ENCODE data around the gene KCTD13.

The KCTD13 gene

GRCh38 chr16:29961479-29962343 is 35.7 kb upstream of the KCTD13 start, which contains the start of gene TMEM219:
Gene TMEM219 (plus strand): TSS chr16:29962079. CDS start chr16:29963144, 1,065 bp downstream.
- Histone ChIP-seq H3K4me3 (ENCODE audit: low read depth, low read length) (peak within 1 kb of the TSS; percentile 57), H3K36me3 (ENCODE audit: control insufficient read depth in 2 of 2, insufficient read depth in 1 of 2, low read length in 2 of 2) (peaks cover 0 to 3% of the 10 kb centered on the region in 2 experiments; a peak in 1 of 3 replicates), H3K4me1 (ENCODE audit: control insufficient read depth, insufficient read depth, low read length) (0 out of 2 replicates have a peak, but pooled peaks cover 3% of the 10 kb centered on the region), H3K9me3 (ENCODE audit: control insufficient read depth, insufficient read depth, low read depth, low read length) (no peaks in the 10 kb centered on the region), H3K27ac (ENCODE audit: extremely low read depth, low read depth, low read length) (peak within 1 kb of the TSS; percentile 44; the same call in 1 of the 2 replicates)
- POLR2A ChIA-PET, result interaction anchor here (0.6 to 2.5 kb wide), 17 partner anchors 10 to 284 kb away, joined by 3 to 55 read pairs (median 6); partner anchors contain the start of genes ALDOA, CDIPT, HIRIP3 and INO80E
- CTCF ChIA-PET, result interaction anchor here (0.6 to 3.5 kb wide), 10 partner anchors 10 to 447 kb away, joined by 3 to 16 read pairs (median 4); partner anchors contain the start of genes TAOK2 and TLCD3B
- TF ChIP-seq SP3 (tag by site-specific recombination; IDR thresholded peaks at IDR 0.05), result peak; percentile 75
- TF ChIP-seq ZNF677 (tag by site-specific recombination; IDR thresholded peaks at IDR 0.05), result no peak
- TF ChIP-seq KLF17 (tag by site-specific recombination; IDR thresholded peaks at IDR 0.05), result 0 out of 2 replicates have a peak, but pooled peaks have one; percentile 37
- peak; percentile 44; the same call in 1 of the 2 replicates for TF ChIP-seq ZNF639 (tag by site-specific recombination; IDR thresholded peaks at IDR 0.05)
- TF ChIP-seq ZFHX2 (tag by site-specific recombination; conservative IDR thresholded peaks at IDR 0.05), result peak; percentile 73
- TF ChIP-seq PATZ1 (tag by site-specific recombination; IDR thresholded peaks at IDR 0.05), result peak; percentile 98
- peak; percentile 14 for TF ChIP-seq SETDB1 (IDR thresholded peaks at IDR 0.05; ENCODE audit: insufficient read length, low read length)
- peak; percentile 23; the same call in 1 of the 2 replicates for TF ChIP-seq ZNF610 (tag by site-specific recombination; IDR thresholded peaks at IDR 0.05; ENCODE audit: borderline replicate concordance)
- no peak for TF ChIP-seq ZNF548 (tag by site-specific recombination; IDR thresholded peaks at IDR 0.05)
- peak; percentile 100 for TF ChIP-seq PRDM10 (tag by site-specific recombination; IDR thresholded peaks at IDR 0.05)
- 0 out of 2 replicates have a peak, but pooled peaks have one; percentile 41 for TF ChIP-seq ZSCAN23 (tag by site-specific recombination; IDR thresholded peaks at IDR 0.05)
- 0 out of 2 replicates have a peak, but pooled peaks have one; percentile 8 for TF ChIP-seq OSR2 (tag by site-specific recombination; IDR thresholded peaks at IDR 0.05)
- TF ChIP-seq KLF9 (tag by site-specific recombination; IDR thresholded peaks at IDR 0.05; ENCODE audit: low read depth), result peak; percentile 65
- peak; percentile 37 for TF ChIP-seq ZXDB (tag by site-specific recombination; IDR thresholded peaks at IDR 0.05)
- no peak for TF ChIP-seq ZNF362 (tag by site-specific recombination; IDR thresholded peaks at IDR 0.05)
- peak; percentile 91 for TF ChIP-seq ZNF600 (tag by site-specific recombination; IDR thresholded peaks at IDR 0.05)
- 0 out of 2 replicates have a peak, but pooled peaks have one; percentile 73 for TF ChIP-seq ZBTB7A (tag by site-specific recombination; IDR thresholded peaks at IDR 0.05; ENCODE audit: low read depth)
- TF ChIP-seq ZBTB17 (tag by site-specific recombination; IDR thresholded peaks at IDR 0.05), result peak; percentile 82
- peak; percentile 67 for TF ChIP-seq ZNF24 (tag by site-specific recombination; IDR thresholded peaks at IDR 0.05)
- TF ChIP-seq ZNF132 (tag by site-specific recombination; IDR thresholded peaks at IDR 0.05; ENCODE audit: borderline replicate concordance), result no peak
- TF ChIP-seq ZNF488 (tag by site-specific recombination; IDR thresholded peaks at IDR 0.05), result no peak
- TF ChIP-seq ZNF645 (tag by site-specific recombination; IDR thresholded peaks at IDR 0.05), result 0 out of 2 replicates have a peak, but pooled peaks have one; percentile 22
- TF ChIP-seq ZNF335 (tag by site-specific recombination; conservative IDR thresholded peaks at IDR 0.05), result peak; percentile 73
- TF ChIP-seq ZNF473 (tag by site-specific recombination; IDR thresholded peaks at IDR 0.05), result no peak
